Stomach smooth muscle (tissue), 2 donors: ENCODE data around the gene KCNK18.

Source experiments
- H3K27ac ChIP-seq: one replicate; pipeline ENCODE4 v1.7.0; 2013; ENCODE audit warnings: mild to moderate bottlenecking, low read length, inconsistent platforms
- H3K27me3 ChIP-seq, 2 donors: one replicate each; pipeline ENCODE4 v1.7.0; 2013; ENCODE audit warnings: low read length in 2 of 2; ENCODE audit not compliant: insufficient read depth in 2 of 2, control insufficient read depth in 1 of 2
- H3K36me3 ChIP-seq, 2 donors: one replicate each; pipeline ENCODE4 v1.7.0; 2013; ENCODE audit warnings: low read length in 2 of 2; ENCODE audit not compliant: control insufficient read depth in 2 of 2, insufficient read depth in 2 of 2
- H3K4me1 ChIP-seq: one replicate; pipeline ENCODE4 v1.7.0; 2013; ENCODE audit warnings: low read length; ENCODE audit not compliant: control insufficient read depth, insufficient read depth
- H3K4me3 ChIP-seq, 2 donors: one replicate each; pipeline ENCODE4 v1.7.0; 2013; ENCODE audit warnings: low read length in 2 of 2
- H3K9ac ChIP-seq, 2 donors: one replicate each; pipeline ENCODE4 v1.7.0; 2013; ENCODE audit warnings: low read length in 2 of 2, mild to moderate bottlenecking in 1 of 2
- H3K9me3 ChIP-seq, 2 donors: one replicate each; pipeline ENCODE4 v1.7.0; 2013; ENCODE audit warnings: low read length in 2 of 2; ENCODE audit not compliant: control insufficient read depth in 2 of 2
- donor health status: healthy.
- donor health status: Pancreatic carcinoma.

KCNK18 gene

DNA sequence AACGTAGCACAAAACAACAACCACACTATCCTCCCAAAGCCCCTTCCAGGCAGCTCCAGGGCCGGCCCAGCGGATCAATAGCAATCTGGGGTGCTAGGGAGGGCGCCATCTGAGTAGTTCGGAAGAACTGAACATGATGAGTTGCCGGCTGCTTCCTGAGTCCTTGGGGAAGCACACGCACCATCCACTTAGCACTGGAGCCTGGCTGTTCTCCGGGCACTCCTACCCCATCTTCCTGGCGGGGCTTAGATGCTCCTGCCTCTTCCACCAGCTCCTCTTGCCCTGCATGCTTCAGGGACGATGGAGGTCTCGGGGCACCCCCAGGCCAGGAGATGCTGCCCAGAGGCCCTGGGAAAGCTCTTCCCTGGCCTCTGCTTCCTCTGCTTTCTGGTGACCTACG lies at the start of gene KCNK18:
KCNK18 (plus strand) TSS at position 301 of the 400 bp plus-strand sequence; CDS start at position 301, 0 bp downstream.
- no peak within 1 kb of the TSS for H3K27ac ChIP-seq
- H3K9me3 ChIP-seq, result peaks cover 0 to 2% of the 10 kb centered on the region in 2 donors
- no peak within 1 kb of the TSS for H3K9ac ChIP-seq
- H3K36me3 ChIP-seq, result no peaks in the 10 kb centered on the region
- H3K4me3 ChIP-seq, result no peak within 1 kb of the TSS
- peaks cover 0 to 7% of the 10 kb centered on the region in 2 donors for H3K27me3 ChIP-seq
- H3K4me1 ChIP-seq, result no peaks in the 10 kb centered on the region

DNA sequence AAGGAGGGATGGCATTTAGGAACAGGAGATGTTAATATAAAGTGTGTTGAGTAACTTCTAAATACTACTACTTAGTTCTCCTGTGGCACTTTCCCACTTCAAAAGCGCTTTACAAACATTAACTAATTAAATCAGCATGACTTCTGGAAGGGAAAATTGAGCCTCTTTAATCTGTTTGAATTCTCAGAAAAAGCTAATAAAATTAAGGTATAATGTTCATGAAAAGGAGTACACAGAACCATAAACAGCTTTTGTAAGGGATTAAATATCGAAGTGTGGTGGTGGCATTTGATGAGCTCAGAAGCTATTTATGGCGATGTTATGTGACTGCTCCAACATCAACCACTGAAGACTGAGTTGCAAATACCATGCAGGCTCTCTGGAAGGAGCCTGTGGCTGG lies 49.0 kb upstream of the KCNK18 start:
- H3K36me3 ChIP-seq, result no peaks in the 10 kb centered on the region
- peaks cover 12 to 19% of the 10 kb centered on the region in 2 donors for H3K27me3 ChIP-seq

DNA sequence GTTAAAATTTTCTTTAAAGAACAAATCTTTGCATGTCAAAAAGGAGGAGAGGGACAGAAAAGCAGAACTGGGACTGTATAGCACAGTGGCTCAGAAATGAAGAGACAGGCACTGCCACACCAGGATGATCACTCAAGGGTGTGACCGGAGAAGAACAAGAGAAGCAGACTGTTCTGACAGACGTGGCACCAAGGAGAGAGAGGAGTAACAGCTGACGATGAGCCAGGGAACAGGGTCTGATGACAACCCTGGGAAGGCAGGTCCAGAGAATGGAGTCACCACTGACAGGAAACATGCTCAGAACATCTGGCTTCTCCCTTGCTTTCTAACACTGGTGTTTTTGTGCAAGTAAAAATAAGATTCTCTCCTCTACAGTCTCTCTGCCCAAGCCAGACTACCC lies 44.6 kb upstream of the KCNK18 start:
- Histone ChIP-seq H3K4me1 (no peaks in the 10 kb centered on the region), H3K27me3 (peaks cover 23 to 35% of the 10 kb centered on the region in 2 donors), H3K36me3 (no peaks in the 10 kb centered on the region), H3K9ac (no peak overlapping the region), H3K27ac (no peak overlapping the region), H3K9me3 (no peaks in the 10 kb centered on the region), H3K4me3 (no peak overlapping the region)

More for the DNA sequence above, 49.0 kb upstream of the KCNK18 start:
- Histone ChIP-seq H3K4me1 (no peaks in the 10 kb centered on the region), H3K4me3 (no peak overlapping the region), H3K9me3 (peaks cover 6 to 9% of the 10 kb centered on the region in 2 donors), H3K27ac (no peak overlapping the region), H3K9ac (no peak overlapping the region)

DNA sequence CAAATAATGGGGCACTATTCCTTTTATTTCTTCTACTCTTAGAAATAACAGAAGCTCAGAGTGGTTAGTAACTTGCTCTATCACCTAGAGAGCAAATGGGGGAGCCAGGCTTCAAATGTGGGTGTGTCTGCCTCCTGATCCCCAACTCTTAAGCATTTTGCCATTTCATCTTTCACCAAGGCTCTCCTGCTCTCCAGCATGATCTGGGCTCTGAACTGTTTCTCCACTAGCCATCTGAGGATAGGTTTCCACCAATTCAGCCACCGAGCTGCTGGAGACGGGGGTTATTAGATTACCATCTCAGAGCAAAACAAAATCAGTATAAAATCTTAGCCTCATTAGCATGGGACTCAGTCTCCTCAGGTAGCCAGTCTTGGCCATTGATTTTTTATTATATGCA lies 39.0 kb upstream of the KCNK18 start:
- H3K27me3 ChIP-seq, result peaks cover 64 to 68% of the 10 kb centered on the region in 2 donors

DNA sequence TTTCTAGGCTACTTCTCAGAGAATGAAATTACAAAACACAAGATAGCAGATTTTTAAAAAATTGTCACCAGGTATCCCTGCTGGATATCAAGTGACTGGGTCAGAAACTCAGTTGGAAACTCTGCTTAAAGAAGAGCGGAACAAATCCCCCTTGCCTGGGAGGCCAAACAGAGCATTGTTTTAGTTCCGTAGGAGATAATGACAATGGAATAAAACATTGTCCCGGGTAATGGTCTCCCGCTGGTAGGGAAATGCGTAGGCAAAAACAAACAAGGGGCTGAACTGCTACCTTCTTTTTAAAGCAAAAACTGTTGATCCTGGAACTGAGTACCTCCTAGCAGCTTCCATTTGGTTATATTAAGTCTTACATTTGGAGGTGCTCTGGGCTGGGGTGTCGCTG lies 37.9 kb upstream of the KCNK18 start:
- Histone ChIP-seq H3K9me3 (peaks cover 0 to 7% of the 10 kb centered on the region in 2 donors), H3K9ac (no peak overlapping the region), H3K27me3 (peaks cover 74 to 75% of the 10 kb centered on the region in 2 donors), H3K36me3 (no peaks in the 10 kb centered on the region), H3K4me1 (peaks cover 10% of the 10 kb centered on the region), H3K27ac (no peak overlapping the region), H3K4me3 (no peak overlapping the region)

More for the DNA sequence above, 39.0 kb upstream of the KCNK18 start:
- H3K36me3 ChIP-seq, result no peaks in the 10 kb centered on the region
- H3K9ac ChIP-seq, result no peak overlapping the region
- peaks cover 0 to 7% of the 10 kb centered on the region in 2 donors for H3K9me3 ChIP-seq
- H3K27ac ChIP-seq, result no peak overlapping the region
- H3K4me1 ChIP-seq, result peaks cover 5% of the 10 kb centered on the region
- H3K4me3 ChIP-seq, result no peak overlapping the region

DNA sequence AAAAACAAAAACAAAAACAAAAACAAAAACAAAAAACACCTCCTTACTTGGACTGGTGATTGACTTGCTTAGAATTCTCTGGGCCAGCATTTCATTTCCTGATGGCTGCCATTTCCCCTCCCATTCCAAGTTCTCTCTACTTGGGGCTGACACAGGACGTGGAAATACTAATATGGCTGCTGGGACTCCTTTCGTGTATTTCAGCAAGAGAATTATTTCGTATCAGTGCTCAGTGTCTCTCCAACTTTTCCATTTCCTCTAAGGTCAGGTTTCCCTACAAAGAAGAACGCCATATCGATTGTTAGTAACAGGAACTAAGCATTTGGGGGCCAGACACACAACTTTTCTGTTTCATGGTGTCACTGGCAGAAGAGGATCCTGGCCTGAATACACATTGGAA lies 36.7 kb upstream of the KCNK18 start:
- Histone ChIP-seq H3K9ac (no peak overlapping the region), H3K9me3 (peaks cover 0 to 7% of the 10 kb centered on the region in 2 donors), H3K36me3 (no peaks in the 10 kb centered on the region), H3K27ac (no peak overlapping the region), H3K27me3 (peaks cover 74 to 80% of the 10 kb centered on the region in 2 donors), H3K4me1 (peaks cover 18% of the 10 kb centered on the region), H3K4me3 (no peak overlapping the region)

DNA sequence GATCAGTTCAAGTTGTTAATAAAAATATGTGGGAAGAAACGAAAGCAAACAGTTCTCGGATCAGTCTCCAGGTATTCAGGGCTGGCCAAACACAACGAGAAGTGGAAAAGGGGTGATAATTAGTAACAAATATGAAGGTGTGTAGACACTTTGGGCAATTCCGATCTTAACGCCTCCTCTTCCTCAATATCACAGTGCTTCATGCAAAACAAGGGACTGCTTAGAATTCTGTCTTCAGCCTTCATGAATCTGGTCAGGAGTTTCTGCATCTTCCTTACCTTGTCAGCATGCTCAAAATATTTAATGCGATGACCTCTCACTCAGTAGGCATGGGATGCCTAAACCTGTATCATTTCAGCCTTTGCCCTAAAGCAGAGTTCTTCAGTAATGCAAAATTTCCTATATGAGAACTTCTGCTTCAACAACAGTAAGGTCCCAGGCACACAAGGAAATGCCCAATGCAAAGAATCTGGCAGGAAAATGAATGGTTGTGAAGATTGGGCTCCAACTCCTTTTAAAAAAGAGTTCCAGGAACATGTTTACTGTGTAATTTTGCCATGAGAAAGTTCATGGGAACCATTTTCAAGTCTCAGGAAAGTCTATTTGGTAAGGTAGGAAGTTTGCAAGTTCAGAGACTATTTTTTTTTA lies 35.8 kb upstream of the KCNK18 start:
- Histone ChIP-seq H3K9me3 (peaks cover 0 to 7% of the 10 kb centered on the region in 2 donors), H3K4me1 (peaks cover 22% of the 10 kb centered on the region), H3K9ac (no peak overlapping the region), H3K36me3 (no peaks in the 10 kb centered on the region), H3K4me3 (no peak overlapping the region), H3K27me3 (peaks cover 81 to 90% of the 10 kb centered on the region in 2 donors), H3K27ac (no peak overlapping the region)

DNA sequence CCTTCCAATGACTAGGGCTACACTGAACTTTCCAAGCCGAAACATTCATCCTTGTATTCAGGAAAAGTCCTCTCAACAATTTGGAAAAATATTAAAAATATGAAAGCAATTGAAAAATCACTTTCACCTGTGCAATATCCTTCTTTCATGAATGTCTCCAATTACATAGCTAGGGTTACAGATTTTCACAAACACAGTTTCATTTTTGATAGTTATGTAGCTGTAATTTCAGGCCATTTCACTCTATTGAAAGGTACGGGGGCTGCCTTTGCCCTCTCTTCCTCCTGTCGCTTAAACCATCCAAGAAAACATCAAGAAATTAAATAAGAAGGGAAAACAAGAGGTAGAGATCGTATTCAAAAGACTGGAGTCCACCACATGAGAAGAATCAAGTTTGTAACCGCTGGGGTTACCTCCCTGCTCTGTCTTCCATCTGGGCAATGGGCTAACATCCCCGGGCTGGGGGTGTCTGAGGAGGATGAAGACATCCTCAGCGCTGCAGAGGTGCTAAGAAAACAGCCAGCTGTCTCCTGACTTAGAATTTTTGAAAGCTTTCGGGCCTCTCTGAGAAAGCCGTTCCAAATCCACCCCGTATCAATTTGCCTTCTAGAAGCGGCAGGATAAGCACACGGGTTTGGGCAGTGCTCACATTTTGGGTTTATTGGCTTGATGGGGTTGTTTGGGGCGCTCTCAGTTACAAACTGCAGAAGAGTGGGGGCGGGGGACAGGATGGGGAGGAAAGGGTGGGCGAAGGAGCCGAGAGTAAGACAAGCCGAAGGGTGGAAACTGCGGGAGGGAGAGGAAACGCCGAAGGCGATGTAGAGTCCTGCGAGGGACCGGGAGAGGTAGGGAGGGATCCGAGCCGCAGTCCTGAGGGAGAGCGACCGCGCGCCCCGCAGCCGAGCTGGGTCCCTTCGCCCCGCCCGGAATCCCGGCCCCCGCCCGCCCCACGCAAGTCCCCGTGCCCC lies 34.9 kb upstream of the KCNK18 start:
- Histone ChIP-seq H3K9ac (no peak overlapping the region), H3K27ac (no peak overlapping the region), H3K36me3 (no peaks in the 10 kb centered on the region), H3K27me3 (peaks cover 84 to 92% of the 10 kb centered on the region in 2 donors), H3K9me3 (peaks cover 0 to 7% of the 10 kb centered on the region in 2 donors), H3K4me3 (no peak overlapping the region), H3K4me1 (peaks cover 23% of the 10 kb centered on the region)

DNA sequence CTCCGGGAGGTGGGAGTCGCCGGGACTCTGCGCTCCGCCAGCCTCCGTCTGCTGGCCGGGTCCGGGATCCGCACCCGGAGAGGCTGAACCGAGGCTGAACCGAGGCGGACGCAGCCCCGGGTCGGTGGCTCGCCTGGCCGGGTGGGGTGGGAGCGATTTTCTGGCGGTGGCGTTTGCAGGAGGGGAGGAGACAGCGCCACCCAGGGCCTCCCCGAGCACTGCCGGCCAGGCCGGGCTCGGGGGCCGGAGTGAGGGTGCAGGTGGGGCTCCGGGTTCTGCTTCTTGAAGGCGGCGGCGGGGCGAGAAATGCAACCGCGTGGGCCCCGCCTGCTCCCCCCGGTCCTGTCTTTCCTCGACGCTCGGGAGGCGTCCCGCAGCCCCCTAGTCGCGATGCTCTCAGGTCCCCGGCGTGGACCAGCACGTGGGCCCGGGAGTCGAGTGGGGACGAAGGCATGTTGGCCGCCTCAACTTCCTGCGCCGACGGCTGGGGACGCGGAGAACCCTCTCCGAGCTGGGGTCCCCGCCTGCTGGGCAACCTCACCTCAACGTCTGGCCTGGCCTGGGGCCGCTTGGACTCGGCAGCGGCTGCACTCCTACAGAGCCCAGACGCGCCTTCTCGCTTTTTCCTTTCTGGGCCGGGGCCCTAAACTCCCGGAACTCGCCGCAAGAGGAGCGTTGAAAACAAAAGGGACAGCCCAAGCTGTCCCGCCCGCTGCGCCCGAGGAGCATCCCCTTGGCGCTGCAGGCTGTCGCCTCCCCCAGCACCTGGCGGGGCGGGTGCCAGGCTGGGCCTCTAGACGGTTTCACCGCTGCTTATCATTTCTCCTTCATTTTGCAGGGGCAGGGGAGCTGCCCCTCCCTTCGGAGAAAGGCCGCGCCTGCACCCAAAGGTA lies 34.0 kb upstream of the KCNK18 start:
- peaks cover 29% of the 10 kb centered on the region for H3K4me1 ChIP-seq
- peaks cover 0 to 7% of the 10 kb centered on the region in 2 donors for H3K9me3 ChIP-seq
- H3K36me3 ChIP-seq, result no peaks in the 10 kb centered on the region
- H3K27me3 ChIP-seq, result peaks cover 86 to 98% of the 10 kb centered on the region in 2 donors
- no peak overlapping the region for H3K4me3 ChIP-seq
- no peak overlapping the region for H3K9ac ChIP-seq
- H3K27ac ChIP-seq, result no peak overlapping the region

DNA sequence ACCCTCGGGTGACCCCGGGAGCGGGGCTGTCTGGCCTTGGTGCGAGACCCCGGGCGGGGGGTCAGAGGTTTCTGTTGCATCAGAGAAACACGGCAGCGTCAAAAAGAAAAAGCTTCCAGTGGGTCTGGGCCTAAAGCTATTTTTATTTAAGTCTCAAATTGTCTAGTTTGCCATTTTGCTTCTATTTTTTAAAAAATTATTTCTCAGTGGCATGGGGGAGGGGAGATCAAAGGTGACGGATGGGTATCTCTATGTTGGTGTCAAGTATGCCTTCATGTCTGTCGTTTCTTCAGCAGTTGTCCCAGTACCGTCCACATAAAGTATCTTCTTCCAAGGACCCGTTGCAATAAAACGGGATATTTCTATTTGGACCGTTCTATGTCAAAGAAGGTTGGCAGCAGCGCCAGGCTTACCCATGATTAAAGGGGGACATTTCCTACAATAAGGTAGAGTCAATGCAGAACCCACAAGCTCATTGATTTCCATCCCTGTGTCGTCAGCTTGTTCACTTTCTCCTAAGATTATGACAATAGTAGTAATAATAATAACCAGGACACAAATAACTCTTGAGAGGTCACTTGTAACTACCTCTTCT lies 33.2 kb upstream of the KCNK18 start:
- Histone ChIP-seq H3K36me3 (no peaks in the 10 kb centered on the region), H3K27ac (no peak overlapping the region), H3K4me3 (no peak overlapping the region), H3K9ac (no peak overlapping the region), H3K9me3 (peaks cover 0 to 7% of the 10 kb centered on the region in 2 donors), H3K27me3 (peaks cover 85 to 98% of the 10 kb centered on the region in 2 donors), H3K4me1 (peaks cover 29% of the 10 kb centered on the region)
